BLaER1 treated with 17β-estradiol and CSF1 and Interleukin-3, amounts not matched to agents 10 nM and 100 nM (cell line): ENCODE results near the gene ATL2.

ENCODE experiments used
- H3K27ac ChIP-seq, 11 experiments: shearing (Covaris generic); formaldehyde crosslinking; 2 replicates each; pipeline ENCODE4 v1.8.1; 2022
- H3K27me3 ChIP-seq, 11 experiments: shearing (Covaris generic); formaldehyde crosslinking; 2 replicates each; pipeline ENCODE4 v1.8.1; 2022
- H3K36me3 ChIP-seq, 11 experiments: shearing (Covaris generic); formaldehyde crosslinking; 2 replicates each; pipeline ENCODE4 v1.8.1; 2022
- H3K4me1 ChIP-seq, 10 experiments: shearing (Covaris generic); formaldehyde crosslinking; 2 replicates each; pipeline ENCODE4 v1.8.1; 2022
- H3K4me2 ChIP-seq, 11 experiments: shearing (Covaris generic); formaldehyde crosslinking; 2 replicates each; pipeline ENCODE4 v1.8.1; 2022
- H3K4me3 ChIP-seq, 10 experiments: shearing (Covaris generic); formaldehyde crosslinking; 2 replicates each; pipeline ENCODE4 v1.8.1; 2022
- H3K9ac ChIP-seq, 11 experiments: shearing (Covaris generic); formaldehyde crosslinking; 2 replicates each; pipeline ENCODE4 v1.8.1; 2022
- H3K9me3 ChIP-seq, 11 experiments: shearing (Covaris generic); formaldehyde crosslinking; replicated peaks in 1 of 11; 2 replicates each; pipeline ENCODE4 v1.8.1; 2022
- H4K20me1 ChIP-seq, 11 experiments: shearing (Covaris generic); formaldehyde crosslinking; 2 replicates each; pipeline ENCODE4 v1.8.1; 2022
- Cebpa-rat ChIP-seq, 11 experiments: shearing (Covaris generic); IDR thresholded peaks; 2 replicates each; pipeline ENCODE4 v1.8.1; 2022

Gene ATL2

GRCh38 chr2:38353402-38353801 is 23.7 kb downstream of the ATL2 start:
- Histone ChIP-seq H3K36me3 (peaks cover 34 to 88% (median 76%) of the 10 kb centered on the region in 11 experiments), H3K27me3 (no peaks in the 10 kb centered on the region), H3K4me3 (no peak overlapping the region), H3K9me3 (peaks cover 0 to 22% (median 19%) of the 10 kb centered on the region in 11 experiments; a peak in 12 of 22 replicates), H4K20me1 (peaks cover 2 to 88% (median 49%) of the 10 kb centered on the region in 11 experiments; a peak in 17 of 22 replicates), H3K9ac (no peak overlapping the region), H3K4me2 (no peak overlapping the region), H3K27ac (no peak overlapping the region), H3K4me1 (no peaks in the 10 kb centered on the region)
- TF ChIP-seq Cebpa-rat (IDR thresholded peaks at IDR 0.05) = no peak

DNA sequence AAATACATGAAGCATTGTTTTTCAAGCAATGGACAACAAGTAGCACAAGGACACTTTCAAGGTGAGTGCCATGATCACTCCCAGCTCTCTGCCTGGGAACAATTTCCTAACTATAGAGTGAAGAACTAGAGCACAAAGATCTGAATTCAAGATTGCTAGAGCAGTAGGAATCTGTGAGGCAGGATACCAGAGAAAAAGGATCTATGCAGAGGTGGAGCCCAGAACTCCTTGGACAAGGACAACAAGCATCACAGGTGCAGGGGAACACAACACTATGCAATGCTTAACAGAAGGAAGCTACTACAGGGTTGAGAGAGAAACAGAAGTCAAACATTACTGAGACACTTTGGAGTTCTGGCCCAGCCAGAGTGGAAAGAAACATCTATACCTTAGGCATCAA is 24.7 kb downstream of the ATL2 start:
- H3K27me3 ChIP-seq = no peaks in the 10 kb centered on the region

DNA sequence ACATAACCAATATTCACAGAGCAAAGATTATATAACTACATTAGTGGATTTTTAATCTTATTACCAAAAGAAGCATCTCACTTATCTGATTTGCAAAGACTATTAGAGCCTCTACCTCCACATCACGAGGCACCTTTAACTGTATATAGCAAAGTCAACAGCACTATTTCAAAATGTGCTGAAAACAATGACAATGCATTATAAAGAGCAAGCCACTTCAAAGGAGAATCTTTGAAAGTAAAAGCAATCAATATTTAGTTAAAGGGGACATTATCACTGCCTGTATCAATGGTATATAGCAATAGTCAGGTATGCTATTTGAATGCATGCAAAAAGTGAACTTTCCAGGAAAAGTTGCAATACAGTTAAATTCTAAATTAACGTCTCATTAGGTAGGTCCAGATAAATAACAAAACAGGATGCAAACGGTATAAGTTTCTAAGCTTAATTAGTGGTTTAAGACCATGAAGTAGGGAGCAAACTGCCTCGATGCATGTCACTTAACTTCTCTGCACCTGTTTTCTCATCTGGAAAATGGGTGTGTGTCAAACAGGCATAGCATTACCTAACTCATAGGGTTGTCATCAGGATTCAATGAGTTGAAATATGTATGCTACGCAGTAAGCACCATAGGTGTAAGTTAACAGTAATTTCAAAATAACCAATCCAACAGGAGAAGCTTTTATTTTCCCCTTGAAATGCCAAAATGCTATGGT is 31.6 kb downstream of the ATL2 start:
- peaks cover 71 to 89% (median 82%) of the 10 kb centered on the region in 11 experiments for H3K36me3 ChIP-seq

More for the DNA sequence above, 24.7 kb downstream of the ATL2 start:
- peaks cover 0 to 22% (median 16%) of the 10 kb centered on the region in 11 experiments; a peak in 12 of 22 replicates for H3K9me3 ChIP-seq
- no peak overlapping the region for H3K4me3 ChIP-seq
- peaks cover 36 to 88% (median 76%) of the 10 kb centered on the region in 11 experiments for H3K36me3 ChIP-seq
- H3K4me2 ChIP-seq = no peak overlapping the region
- no peaks in the 10 kb centered on the region for H3K4me1 ChIP-seq
- H3K27ac ChIP-seq = no peak overlapping the region
- peaks cover 6 to 88% (median 52%) of the 10 kb centered on the region in 11 experiments; a peak in 17 of 22 replicates for H4K20me1 ChIP-seq
- TF ChIP-seq Cebpa-rat (IDR thresholded peaks at IDR 0.05) = no peak
- H3K9ac ChIP-seq = no peak overlapping the region

DNA sequence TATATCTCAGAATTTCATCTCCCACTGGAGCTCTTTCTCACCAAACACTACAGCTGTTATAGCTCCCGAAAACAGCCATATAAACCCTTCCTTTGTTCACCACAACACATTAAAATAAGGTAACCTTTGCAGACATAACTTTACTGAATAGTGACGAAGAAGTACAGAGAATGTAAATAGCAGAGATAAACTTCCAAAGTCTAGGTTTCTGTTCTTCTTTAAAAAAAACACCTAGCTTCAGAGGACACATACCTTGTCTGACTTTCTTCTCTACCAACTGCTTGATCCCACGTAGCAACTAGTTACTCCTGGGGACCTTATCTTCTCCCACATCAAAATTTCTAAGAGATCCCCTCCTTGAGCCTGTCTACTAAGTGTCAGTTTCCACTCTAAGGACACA is 32.3 kb downstream of the ATL2 start:
- H3K4me3 ChIP-seq = no peak overlapping the region
- no peak overlapping the region for H3K4me2 ChIP-seq
- H3K9ac ChIP-seq = no peak overlapping the region
- H3K36me3 ChIP-seq = peaks cover 71 to 89% (median 84%) of the 10 kb centered on the region in 11 experiments
- H4K20me1 ChIP-seq = peaks cover 13 to 82% (median 37%) of the 10 kb centered on the region in 11 experiments; a peak in 19 of 22 replicates
- peaks cover 0 to 16% (median 9%) of the 10 kb centered on the region in 11 experiments; a peak in 13 of 22 replicates for H3K9me3 ChIP-seq
- no peaks in the 10 kb centered on the region for H3K27me3 ChIP-seq
- H3K27ac ChIP-seq = no peak overlapping the region
- no peak for TF ChIP-seq Cebpa-rat (IDR thresholded peaks at IDR 0.05)
- H3K4me1 ChIP-seq = no peaks in the 10 kb centered on the region

More for the DNA sequence above, 31.6 kb downstream of the ATL2 start:
- no peak for TF ChIP-seq Cebpa-rat (IDR thresholded peaks at IDR 0.05)
- Histone ChIP-seq H4K20me1 (peaks cover 13 to 85% (median 42%) of the 10 kb centered on the region in 11 experiments; a peak in 19 of 22 replicates), H3K27ac (no peak overlapping the region), H3K9ac (no peak overlapping the region), H3K9me3 (peaks cover 0 to 23% (median 15%) of the 10 kb centered on the region in 11 experiments; a peak in 14 of 22 replicates), H3K27me3 (no peaks in the 10 kb centered on the region), H3K4me1 (no peaks in the 10 kb centered on the region), H3K4me3 (no peak overlapping the region), H3K4me2 (no peak overlapping the region)

- peaks cover 81 to 100% (median 96%) of the 10 kb centered on the region in 11 experiments for H3K36me3 ChIP-seq
- H3K27me3 ChIP-seq = no peaks in the 10 kb centered on the region
- H3K4me2 ChIP-seq = no peak overlapping the region
Measured at GRCh38 chr2:38343212-38343611, 33.9 kb downstream of the ATL2 start.

GRCh38 chr2:38336621-38337020 is 40.5 kb downstream of the ATL2 start:
- H3K36me3 ChIP-seq = peaks cover 69 to 93% (median 83%) of the 10 kb centered on the region in 11 experiments

More at GRCh38 chr2:38343212-38343611, 33.9 kb downstream of the ATL2 start:
- no peak overlapping the region for H3K9ac ChIP-seq
- no peak for TF ChIP-seq Cebpa-rat (IDR thresholded peaks at IDR 0.05)
- peaks cover 0 to 13% (median 6%) of the 10 kb centered on the region in 11 experiments; a peak in 11 of 22 replicates for H3K9me3 ChIP-seq
- no peaks in the 10 kb centered on the region for H3K4me1 ChIP-seq
- H4K20me1 ChIP-seq = peaks cover 13 to 85% (median 38%) of the 10 kb centered on the region in 11 experiments; a peak in 19 of 22 replicates
- no peak overlapping the region for H3K27ac ChIP-seq
- H3K4me3 ChIP-seq = no peak overlapping the region

GRCh38 chr2:38330754-38331153 is 46.3 kb downstream of the ATL2 start:
- H3K36me3 ChIP-seq = peaks cover 27 to 80% (median 61%) of the 10 kb centered on the region in 11 experiments
- no peak overlapping the region for H3K27ac ChIP-seq
- TF ChIP-seq Cebpa-rat (IDR thresholded peaks at IDR 0.05) = no peak
- peaks cover 33 to 43% (median 38%) of the 10 kb centered on the region in 11 experiments for H3K9me3 ChIP-seq
- no peak overlapping the region for H3K9ac ChIP-seq
- H3K4me2 ChIP-seq = no peak overlapping the region
- peaks cover 0 to 28% (median 11%) of the 10 kb centered on the region in 11 experiments; a peak in 11 of 22 replicates for H4K20me1 ChIP-seq
- peaks cover 0 to 14% (median 8%) of the 10 kb centered on the region in 10 experiments; a peak in 13 of 20 replicates for H3K4me1 ChIP-seq
- no peaks in the 10 kb centered on the region for H3K27me3 ChIP-seq
- no peak overlapping the region for H3K4me3 ChIP-seq

More at GRCh38 chr2:38336621-38337020, 40.5 kb downstream of the ATL2 start:
- Histone ChIP-seq H3K4me1 (no peaks in the 10 kb centered on the region), H4K20me1 (peaks cover 0 to 42% (median 8%) of the 10 kb centered on the region in 11 experiments; a peak in 7 of 22 replicates), H3K9ac (no peak overlapping the region), H3K4me2 (no peak overlapping the region), H3K4me3 (no peak overlapping the region), H3K27ac (no peak overlapping the region), H3K27me3 (no peaks in the 10 kb centered on the region), H3K9me3 (peaks cover 11 to 17% (median 14%) of the 10 kb centered on the region in 11 experiments; a peak in 21 of 22 replicates)
- TF ChIP-seq Cebpa-rat (IDR thresholded peaks at IDR 0.05) = no peak

- H3K9me3 ChIP-seq = peaks cover 28 to 36% (median 34%) of the 10 kb centered on the region in 11 experiments
- H3K4me1 ChIP-seq = peaks cover 0 to 15% (median 9%) of the 10 kb centered on the region in 10 experiments; a peak in 13 of 20 replicates
- no peak overlapping the region for H3K4me3 ChIP-seq
- peaks cover 16 to 79% (median 54%) of the 10 kb centered on the region in 11 experiments for H3K36me3 ChIP-seq
- H3K4me2 ChIP-seq = no peak overlapping the region
- H3K27ac ChIP-seq = no peak overlapping the region
- H4K20me1 ChIP-seq = peaks cover 0 to 55% (median 19%) of the 10 kb centered on the region in 11 experiments; a peak in 11 of 22 replicates
- TF ChIP-seq Cebpa-rat (IDR thresholded peaks at IDR 0.05) = no peak
- no peaks in the 10 kb centered on the region for H3K27me3 ChIP-seq
- H3K9ac ChIP-seq = no peak overlapping the region
Measured at GRCh38 chr2:38327580-38327979, 49.5 kb downstream of the ATL2 start.

GRCh38 chr2:38323623-38324022 is 53.5 kb downstream of the ATL2 start:
- TF ChIP-seq Cebpa-rat (IDR thresholded peaks at IDR 0.05) = no peak
- no peak overlapping the region for H3K9ac ChIP-seq
- no peak overlapping the region for H3K27ac ChIP-seq
- H4K20me1 ChIP-seq = peaks cover 0 to 85% (median 27%) of the 10 kb centered on the region in 11 experiments; a peak in 13 of 22 replicates
- no peak overlapping the region for H3K4me3 ChIP-seq
- peaks cover 0 to 15% (median 9%) of the 10 kb centered on the region in 10 experiments; a peak in 13 of 20 replicates for H3K4me1 ChIP-seq
- H3K27me3 ChIP-seq = no peaks in the 10 kb centered on the region
- H3K4me2 ChIP-seq = no peak overlapping the region
- H3K36me3 ChIP-seq = peaks cover 14 to 78% (median 44%) of the 10 kb centered on the region in 11 experiments; a peak in 21 of 22 replicates
- H3K9me3 ChIP-seq = no peaks in the 10 kb centered on the region
